Measurements from ENCODE around the gene SHANK1.

The SHANK1 gene

DNA sequence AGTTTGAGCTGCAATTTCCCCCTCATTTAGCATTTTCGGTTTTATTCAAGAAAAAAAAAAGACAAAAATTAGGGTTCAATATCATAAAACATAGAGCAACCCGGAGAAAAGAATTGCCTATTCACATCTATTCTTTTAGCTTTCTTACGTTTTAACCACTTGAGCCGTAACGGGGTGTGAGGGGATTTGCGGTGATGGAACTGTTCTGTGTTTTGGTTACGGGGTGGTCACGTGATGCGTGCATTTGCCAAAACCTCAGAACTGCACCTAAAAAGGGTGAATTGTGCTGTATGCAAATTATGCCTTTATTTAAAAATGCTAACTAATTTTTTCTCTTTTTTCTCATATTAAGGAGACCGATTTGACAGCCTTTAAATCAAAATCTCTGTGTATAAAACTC lies 25.6 kb upstream of the SHANK1 start:
- H3K4me3 ChIP-seq (ENCODE audit: low read length) = no peak overlapping the region
- H3F3A ChIP-seq (ENCODE audit: control insufficient read depth, insufficient read depth) = no peaks in the 10 kb centered on the region; the same call in 1 of the 2 replicates
- no peaks in the 10 kb centered on the region for H3K36me3 ChIP-seq (ENCODE audit: control insufficient read depth, low read length)
- H3K27me3 ChIP-seq (ENCODE audit: control insufficient read depth, low read length) = no peaks in the 10 kb centered on the region
- no peaks in the 10 kb centered on the region for H3K9me2 ChIP-seq (replicated peaks; ENCODE audit: control insufficient read depth, low read length)
- no peak overlapping the region for H3K27ac ChIP-seq (ENCODE audit: low read depth, low read length)
- TF ChIP-seq EZH2phosphoT487 (IDR thresholded peaks at IDR 0.05; ENCODE audit: borderline replicate concordance, low read length) = no peak
- TF ChIP-seq, protein P1, sequence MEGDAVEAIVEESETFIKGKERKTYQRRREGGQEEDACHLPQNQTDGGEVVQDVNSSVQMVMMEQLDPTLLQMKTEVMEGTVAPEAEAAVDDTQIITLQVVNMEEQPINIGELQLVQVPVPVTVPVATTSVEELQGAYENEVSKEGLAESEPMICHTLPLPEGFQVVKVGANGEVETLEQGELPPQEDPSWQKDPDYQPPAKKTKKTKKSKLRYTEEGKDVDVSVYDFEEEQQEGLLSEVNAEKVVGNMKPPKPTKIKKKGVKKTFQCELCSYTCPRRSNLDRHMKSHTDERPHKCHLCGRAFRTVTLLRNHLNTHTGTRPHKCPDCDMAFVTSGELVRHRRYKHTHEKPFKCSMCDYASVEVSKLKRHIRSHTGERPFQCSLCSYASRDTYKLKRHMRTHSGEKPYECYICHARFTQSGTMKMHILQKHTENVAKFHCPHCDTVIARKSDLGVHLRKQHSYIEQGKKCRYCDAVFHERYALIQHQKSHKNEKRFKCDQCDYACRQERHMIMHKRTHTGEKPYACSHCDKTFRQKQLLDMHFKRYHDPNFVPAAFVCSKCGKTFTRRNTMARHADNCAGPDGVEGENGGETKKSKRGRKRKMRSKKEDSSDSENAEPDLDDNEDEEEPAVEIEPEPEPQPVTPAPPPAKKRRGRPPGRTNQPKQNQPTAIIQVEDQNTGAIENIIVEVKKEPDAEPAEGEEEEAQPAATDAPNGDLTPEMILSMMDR (IDR thresholded peaks at IDR 0.05; ENCODE audit: low read depth, low read length, poor library complexity, severe bottlenecking) = no peak
- H4K20me1 ChIP-seq (ENCODE audit: control insufficient read depth, insufficient read depth, low read depth, low read length) = no peaks in the 10 kb centered on the region
- no peak overlapping the region for H3K4me2 ChIP-seq (ENCODE audit: low read length)
- H3K79me2 ChIP-seq (ENCODE audit: control insufficient read depth, low read length) = no peaks in the 10 kb centered on the region
- H3K4me1 ChIP-seq (ENCODE audit: control insufficient read depth, low read length) = peaks cover 3% of the 10 kb centered on the region; the same call in 1 of the 2 replicates
- no peaks in the 10 kb centered on the region for H3K9me3 ChIP-seq (ENCODE audit: control insufficient read depth, insufficient read depth, low read length)

DNA sequence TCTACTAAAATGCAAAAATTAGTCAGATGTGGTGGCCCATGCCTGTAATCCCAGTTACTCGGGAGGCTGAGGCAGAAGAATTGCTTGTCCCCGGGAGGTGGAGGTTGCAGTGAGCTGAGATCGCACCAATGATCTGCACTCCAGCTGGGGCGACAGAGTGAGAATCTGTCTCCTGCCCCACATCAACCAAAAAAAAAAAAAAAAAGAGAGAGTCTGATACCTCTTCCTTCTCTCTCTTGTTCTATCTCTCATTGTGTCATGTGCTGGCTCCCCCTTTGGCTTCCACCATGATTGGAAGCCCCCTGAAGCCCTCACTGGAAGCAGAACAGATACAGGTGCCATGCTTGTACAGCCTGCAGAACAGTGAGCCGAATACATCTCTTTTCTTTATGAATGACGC lies 23.9 kb upstream of the SHANK1 start:
- H3K9me3 ChIP-seq (ENCODE audit: control insufficient read depth, insufficient read depth, low read length) = no peaks in the 10 kb centered on the region
- no peaks in the 10 kb centered on the region for H3K4me1 ChIP-seq (ENCODE audit: control insufficient read depth, low read length)
- no peaks in the 10 kb centered on the region for H3K79me2 ChIP-seq (ENCODE audit: control insufficient read depth, low read length)
- no peak overlapping the region for H3K4me3 ChIP-seq (ENCODE audit: low read length)
- H3K27me3 ChIP-seq (ENCODE audit: control insufficient read depth, low read length) = no peaks in the 10 kb centered on the region
- no peaks in the 10 kb centered on the region for H3K9me2 ChIP-seq (replicated peaks; ENCODE audit: control insufficient read depth, low read length)
- TF ChIP-seq EZH2phosphoT487 (IDR thresholded peaks at IDR 0.05; ENCODE audit: borderline replicate concordance, low read length) = no peak
- TF ChIP-seq, protein P1 (IDR thresholded peaks at IDR 0.05; ENCODE audit: low read depth, low read length, poor library complexity, severe bottlenecking) = no peak
- H3F3A ChIP-seq (ENCODE audit: control insufficient read depth, insufficient read depth) = no peaks in the 10 kb centered on the region
- H3K4me2 ChIP-seq (ENCODE audit: low read length) = no peak overlapping the region
- H3K27ac ChIP-seq (ENCODE audit: low read depth, low read length) = no peak overlapping the region
- no peaks in the 10 kb centered on the region for H4K20me1 ChIP-seq (ENCODE audit: control insufficient read depth, insufficient read depth, low read depth, low read length)
- no peaks in the 10 kb centered on the region for H3K36me3 ChIP-seq (ENCODE audit: control insufficient read depth, low read length)

DNA sequence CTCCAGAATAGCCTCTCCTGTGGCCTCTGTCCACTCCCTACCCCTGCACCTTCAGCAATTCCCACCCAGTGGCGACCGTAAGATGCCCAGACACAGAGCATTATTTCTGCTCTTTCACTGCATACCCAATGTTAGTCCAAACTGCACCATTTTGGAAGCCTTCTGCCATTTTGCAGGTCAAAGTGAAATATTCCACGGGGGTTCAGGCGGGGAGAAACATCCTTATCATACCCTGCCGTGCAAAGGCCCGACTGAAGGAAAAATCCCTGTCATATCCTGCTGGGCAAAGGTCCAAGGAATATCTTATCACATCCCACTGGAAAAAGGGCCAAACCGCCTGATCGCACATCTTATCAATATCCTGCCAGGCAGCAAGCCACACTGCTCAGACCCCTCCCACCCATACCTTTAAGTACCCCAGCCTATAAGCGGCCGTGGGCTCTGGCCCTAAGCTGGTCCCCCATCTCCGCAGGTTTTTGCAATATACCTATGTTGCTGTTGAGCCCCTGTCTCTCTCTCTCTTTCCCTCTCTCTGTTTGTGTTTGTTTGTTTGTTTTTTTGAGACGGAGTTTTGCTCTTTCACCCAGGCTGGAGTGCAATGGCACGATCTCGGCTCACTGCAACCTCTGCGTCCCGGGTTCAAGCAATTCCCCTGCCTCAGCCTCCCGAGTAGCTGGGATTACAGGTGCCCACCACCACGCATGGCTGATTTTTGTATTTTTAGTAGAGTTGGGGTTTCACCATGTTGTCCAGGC lies 21.8 kb upstream of the SHANK1 start:
- no peak overlapping the region for H3K4me3 ChIP-seq (ENCODE audit: low read length)
- no peaks in the 10 kb centered on the region for H3K4me1 ChIP-seq (ENCODE audit: control insufficient read depth, low read length)
- H3K27ac ChIP-seq (ENCODE audit: low read depth, low read length) = no peak overlapping the region
- no peaks in the 10 kb centered on the region for H3K36me3 ChIP-seq (ENCODE audit: control insufficient read depth, low read length)
- H3K27me3 ChIP-seq (ENCODE audit: control insufficient read depth, low read length) = no peaks in the 10 kb centered on the region
- no peaks in the 10 kb centered on the region for H3K79me2 ChIP-seq (ENCODE audit: control insufficient read depth, low read length)
- H4K20me1 ChIP-seq (ENCODE audit: control insufficient read depth, insufficient read depth, low read depth, low read length) = no peaks in the 10 kb centered on the region
- H3K9me2 ChIP-seq (replicated peaks; ENCODE audit: control insufficient read depth, low read length) = no peaks in the 10 kb centered on the region
- H3K4me2 ChIP-seq (ENCODE audit: low read length) = no peak overlapping the region
- H3F3A ChIP-seq (ENCODE audit: control insufficient read depth, insufficient read depth) = no peaks in the 10 kb centered on the region
- no peaks in the 10 kb centered on the region for H3K9me3 ChIP-seq (ENCODE audit: control insufficient read depth, insufficient read depth, low read length)
- TF ChIP-seq, protein P1 (IDR thresholded peaks at IDR 0.05; ENCODE audit: low read depth, low read length, poor library complexity, severe bottlenecking) = no peak
- no peak for TF ChIP-seq EZH2phosphoT487 (IDR thresholded peaks at IDR 0.05; ENCODE audit: borderline replicate concordance, low read length)

Data from DOHH2 (cell line).